Stimulated activated CD8-positive, alpha-beta memory T cell treated with anti-CD3 and anti-CD28 coated beads, Interleukin-7, amount 100 ng/mL, for 48 hours (primary cell): ENCODE measurements around the gene OR5H2.

Source experiments
- DNase-seq, 2 donors: peaks; one replicate each; pipeline ENCODE4 v3.0.0-alpha.2; 2020; ENCODE audit warnings: low read depth in 1 of 2; ENCODE audit errors: extremely low read depth in 1 of 2

The OR5H2 gene

GRCh38 chr3:98329392-98330124, 47.3 kb downstream of the OR5H2 start:
- peak in 1 of 2 donors; percentile 11 for DNase-seq

GRCh38 chr3:98331329-98331728, 49.0 kb downstream of the OR5H2 start:
- no peak for DNase-seq
